ENCODE measurements around the gene OPCML.

Gene OPCML

GRCh38 chr11:133503776-133504175 lies 28.5 kb downstream of the OPCML start:
- no peak for DNase-seq (ENCODE audit: low read depth)

- no peak for DNase-seq (ENCODE audit: low read depth)
Observed at GRCh38 chr11:133503236-133503635, 29.1 kb downstream of the OPCML start.

GRCh38 chr11:133501643-133502539 lies 30.4 kb downstream of the OPCML start:
- DNase-seq (ENCODE audit: low read depth), result no peak

GRCh38 chr11:133500936-133501335 lies 31.4 kb downstream of the OPCML start:
- DNase-seq (ENCODE audit: low read depth), result no peak

- DNase-seq (ENCODE audit: low read depth), result no peak
Observed at GRCh38 chr11:133500435-133500834, 31.9 kb downstream of the OPCML start.

- no peak for DNase-seq (ENCODE audit: low read depth)
Observed at GRCh38 chr11:133498969-133499368, 33.3 kb downstream of the OPCML start.

GRCh38 chr11:133497477-133498140 lies 34.7 kb downstream of the OPCML start:
- DNase-seq (ENCODE audit: low read depth), result no peak

GRCh38 chr11:133492895-133493294 lies 39.4 kb downstream of the OPCML start:
- DNase-seq (ENCODE audit: low read depth), result no peak

GRCh38 chr11:133491680-133492383 lies 40.5 kb downstream of the OPCML start:
- no peak for DNase-seq (ENCODE audit: low read depth)

- no peak for DNase-seq (ENCODE audit: low read depth)
Observed at GRCh38 chr11:133480722-133481121, 51.6 kb downstream of the OPCML start.

GRCh38 chr11:133479209-133479608 lies 53.1 kb downstream of the OPCML start:
- DNase-seq (ENCODE audit: low read depth), result no peak

GRCh38 chr11:133477251-133477625 lies 55.1 kb downstream of the OPCML start:
- no peak for DNase-seq (ENCODE audit: low read depth)

- DNase-seq (ENCODE audit: low read depth), result no peak
Observed at GRCh38 chr11:133476570-133477250, 55.6 kb downstream of the OPCML start.

GRCh38 chr11:133474461-133474860 lies 57.8 kb downstream of the OPCML start:
- no peak for DNase-seq (ENCODE audit: low read depth)

GRCh38 chr11:133467686-133468085 lies 64.6 kb downstream of the OPCML start:
- no peak for DNase-seq (ENCODE audit: low read depth)

GRCh38 chr11:133443206-133443747 lies 89.0 kb downstream of the OPCML start:
- DNase-seq (ENCODE audit: low read depth), result no peak

GRCh38 chr11:133441964-133442660 lies 90.2 kb downstream of the OPCML start:
- DNase-seq (ENCODE audit: low read depth), result no peak

- no peak for DNase-seq (ENCODE audit: low read depth)
Observed at GRCh38 chr11:133425992-133426391, 106.3 kb downstream of the OPCML start.

GRCh38 chr11:133425245-133425644 lies 107.1 kb downstream of the OPCML start:
- no peak for DNase-seq (ENCODE audit: low read depth)

- DNase-seq (ENCODE audit: low read depth), result no peak
Observed at GRCh38 chr11:133418218-133418617, 114.1 kb downstream of the OPCML start.

- DNase-seq (ENCODE audit: low read depth), result no peak
Observed at GRCh38 chr11:133414506-133414905, 117.8 kb downstream of the OPCML start.

All from T follicular helper cell (primary cell).